ENCODE measurements around the gene PPP1R14B. TPM values are rescaled to one million over a fixed set of nuclear protein-coding genes. Genes with fewer than 3 reads are reported as not detected.

PPP1R14B gene
- total RNA-seq, 4 donors from 2014 or later: 9.5 to 63.4 (median 28.3) TPM

GRCh38 chr11:64232967-64233315 is 13.8 kb downstream of the PPP1R14B start:
- H3K9me3 ChIP-seq: no peaks in the 10 kb centered on the region
- H3K27ac ChIP-seq: no peak overlapping the region
- H3K27me3 ChIP-seq: no peaks in the 10 kb centered on the region
- intact Hi-C loops (cut with DNase I; ENCODE audit: low total_unique reads): no loop called here
- H3K4me1 ChIP-seq: peaks cover 4 to 14% of the 10 kb centered on the region in 2 donors
- no peak for DNase-seq
- no peaks in the 10 kb centered on the region for H3K36me3 ChIP-seq
- no peak overlapping the region for H3K4me3 ChIP-seq
- TF ChIP-seq CTCF (IDR thresholded peaks at IDR 0.05): no peak

- DNase-seq: peak in 1 of 2 donors; percentile 21
- no peaks in the 10 kb centered on the region for H3K36me3 ChIP-seq
- intact Hi-C loops (cut with DNase I; ENCODE audit: low total_unique reads): no loop called here
- H3K27ac ChIP-seq: no peak overlapping the region
- H3K4me1 ChIP-seq: peaks cover 4 to 14% of the 10 kb centered on the region in 2 donors
- no peaks in the 10 kb centered on the region for H3K9me3 ChIP-seq
- TF ChIP-seq CTCF (IDR thresholded peaks at IDR 0.05) (no peak), POLR2A (IDR thresholded peaks at IDR 0.05) (no peak)
- H3K27me3 ChIP-seq: no peaks in the 10 kb centered on the region
- H3K4me3 ChIP-seq: no peak overlapping the region
Measured at GRCh38 chr11:64232182-64232966, 14.4 kb downstream of the PPP1R14B start.

GRCh38 chr11:64231546-64231945 is 15.2 kb downstream of the PPP1R14B start:
- DNase-seq: peak in 1 of 2 donors; percentile 19

GRCh38 chr11:64230985-64231365 is 15.8 kb downstream of the PPP1R14B start:
- Histone ChIP-seq H3K36me3 (no peaks in the 10 kb centered on the region), H3K4me3 (peak overlapping the region; percentile 54 to 79), H3K9me3 (no peaks in the 10 kb centered on the region), H3K27ac (peak overlapping the region; percentile 90 to 96), H3K27me3 (no peaks in the 10 kb centered on the region), H3K4me1 (peaks cover 4 to 23% of the 10 kb centered on the region in 2 donors)
- TF ChIP-seq CTCF (IDR thresholded peaks at IDR 0.05) (no peak), POLR2A (IDR thresholded peaks at IDR 0.05) (no peak)
- intact Hi-C loops (cut with DNase I; ENCODE audit: low total_unique reads): no loop called here
- peak in 1 of 2 donors; percentile 23 for DNase-seq

More at GRCh38 chr11:64231546-64231945, 15.2 kb downstream of the PPP1R14B start:
- no peak for TF ChIP-seq POLR2A (IDR thresholded peaks at IDR 0.05)
- no peak for TF ChIP-seq CTCF (IDR thresholded peaks at IDR 0.05)
- intact Hi-C loops (cut with DNase I; ENCODE audit: low total_unique reads): no loop called here
- Histone ChIP-seq H3K4me1 (peaks cover 4 to 22% of the 10 kb centered on the region in 2 donors), H3K27me3 (no peaks in the 10 kb centered on the region), H3K36me3 (no peaks in the 10 kb centered on the region), H3K4me3 (no peak overlapping the region), H3K27ac (peak overlapping the region in 1 of 2 donors; percentile 96), H3K9me3 (no peaks in the 10 kb centered on the region)

DNA sequence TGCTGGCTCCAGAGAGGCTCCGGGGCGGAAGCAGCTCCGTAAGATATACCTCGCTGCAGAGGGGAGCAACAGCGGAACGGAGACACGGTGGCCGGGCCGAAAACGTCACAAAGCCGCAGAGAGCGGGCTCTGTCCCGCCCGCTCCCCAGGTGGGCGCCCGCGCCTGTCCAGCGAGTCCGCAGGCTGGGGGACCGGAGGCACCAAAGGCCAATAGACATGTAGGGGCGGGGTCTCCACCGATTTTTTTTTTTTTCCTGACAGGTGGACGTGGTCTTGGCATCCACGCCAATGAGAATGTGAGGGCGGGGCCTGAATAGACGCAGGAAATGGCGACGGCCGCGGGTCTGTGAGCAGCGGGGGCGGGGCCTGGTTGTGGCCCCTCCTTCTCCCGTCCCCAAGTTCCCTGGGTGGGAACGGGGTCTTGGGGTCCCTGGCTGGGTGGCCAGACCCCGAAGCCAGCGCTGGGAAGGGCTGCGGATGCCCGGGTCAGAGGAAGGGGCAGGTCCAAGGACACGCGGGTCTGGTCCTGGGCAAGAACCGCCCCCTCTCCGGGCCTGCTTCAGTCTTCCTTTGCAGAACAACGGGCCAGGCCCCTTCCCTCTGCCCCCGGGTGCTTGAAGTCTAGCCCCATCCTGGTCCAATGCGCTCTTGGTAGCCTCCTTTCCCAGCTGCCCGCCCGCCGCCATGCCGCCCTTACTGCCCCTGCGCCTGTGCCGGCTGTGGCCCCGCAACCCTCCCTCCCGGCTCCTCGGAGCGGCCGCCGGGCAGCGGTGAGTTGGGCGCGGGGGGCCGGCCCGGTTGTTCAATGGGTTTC is 16.4 kb downstream of the PPP1R14B start, which contains the start of gene DNAJC4:
TSS of gene DNAJC4 (plus strand) at position 378 of the 814 bp plus-strand sequence. CDS start at position 685, 307 bp downstream.
- H3K9me3 ChIP-seq: no peaks in the 10 kb centered on the region
- peak within 1 kb of the TSS; percentile 90 to 96 for H3K27ac ChIP-seq
- peak; percentile 91 to 95 for DNase-seq
- no peaks in the 10 kb centered on the region for H3K36me3 ChIP-seq
- H3K4me3 ChIP-seq: peak within 1 kb of the TSS; percentile 54 to 79
- TF ChIP-seq CTCF (IDR thresholded peaks at IDR 0.05) (no peak), POLR2A (IDR thresholded peaks at IDR 0.05) (peak in 1 of 2 donors; percentile 67)
- peaks cover 4 to 28% of the 10 kb centered on the region in 2 donors for H3K4me1 ChIP-seq
- no peaks in the 10 kb centered on the region for H3K27me3 ChIP-seq
- intact Hi-C loops (cut with DNase I; ENCODE audit: low total_unique reads): no loop called here

Measured in uterus (tissue), 4 donors.